HG03064 (cell line): ENCODE data around the gene TMF1.

ENCODE experiments used
- ATAC-seq: cut with Tn5 transposase; IDR thresholded peaks from one replicate; pipeline ENCODE4 v1.9.1; 2021; ENCODE audit warnings: low read depth; ENCODE audit not compliant: unreplicated experiment

Gene TMF1

GRCh38 chr3:69016901-69017300, 35.2 kb downstream of the TMF1 start:
- no peak for ATAC-seq

- ATAC-seq: no peak
These were observed 36.0 kb downstream of the TMF1 start for GRCh38 chr3:69016102-69016501.

- ATAC-seq: no peak
These were observed 38.0 kb downstream of the TMF1 start for GRCh38 chr3:69014022-69014580.

GRCh38 chr3:69013253-69014021, 38.7 kb downstream of the TMF1 start, which contains the start of gene EOGT:
TSS of gene EOGT (minus strand) at chr3:69013684. CDS start at chr3:69009846, 3,838 bp downstream.
- ATAC-seq: peak; percentile 83

GRCh38 chr3:69012800-69013252, 39.3 kb downstream of the TMF1 start:
- ATAC-seq: peak; percentile 34

- no peak for ATAC-seq
These were observed 39.9 kb downstream of the TMF1 start for GRCh38 chr3:69012100-69012799.

GRCh38 chr3:69011096-69011730, 40.9 kb downstream of the TMF1 start:
- no peak for ATAC-seq

- ATAC-seq: no peak
These were observed 42.3 kb downstream of the TMF1 start for GRCh38 chr3:69009559-69010410.

- ATAC-seq: no peak
These were observed 43.2 kb downstream of the TMF1 start for GRCh38 chr3:69008980-69009379.

- ATAC-seq: no peak
These were observed 46.2 kb downstream of the TMF1 start for GRCh38 chr3:69005791-69006482.

- ATAC-seq: no peak
These were observed 46.9 kb downstream of the TMF1 start for GRCh38 chr3:69005071-69005790.

- no peak for ATAC-seq
These were observed 48.0 kb downstream of the TMF1 start for GRCh38 chr3:69004138-69004537.

GRCh38 chr3:68999605-69000004, 52.5 kb downstream of the TMF1 start:
- no peak for ATAC-seq

GRCh38 chr3:68999158-68999557, 53.0 kb downstream of the TMF1 start:
- no peak for ATAC-seq

- ATAC-seq: no peak
These were observed 54.2 kb downstream of the TMF1 start for GRCh38 chr3:68997887-68998286.

GRCh38 chr3:68996356-68996995, 55.7 kb downstream of the TMF1 start:
- no peak for ATAC-seq

- no peak for ATAC-seq
These were observed 63.4 kb downstream of the TMF1 start for GRCh38 chr3:68988740-68989139.

GRCh38 chr3:68987322-68987721, 64.8 kb downstream of the TMF1 start:
- no peak for ATAC-seq
